GM18867 (cell line): Measurements from ENCODE around the gene SQOR.

ENCODE experiments used
- ATAC-seq: cut with Tn5 transposase; IDR thresholded peaks from one replicate; pipeline ENCODE4 v1.9.1; 2021; ENCODE audit warnings: mild to moderate bottlenecking, moderate library complexity; ENCODE audit not compliant: unreplicated experiment

SQOR gene

GRCh38 chr15:45657764-45658545 lies 23.1 kb downstream of the SQOR start:
- ATAC-seq = no peak

GRCh38 chr15:45660231-45660979 lies 25.6 kb downstream of the SQOR start:
- ATAC-seq = no peak

GRCh38 chr15:45662375-45662774 lies 27.5 kb downstream of the SQOR start:
- no peak for ATAC-seq

GRCh38 chr15:45664451-45664850 lies 29.6 kb downstream of the SQOR start:
- ATAC-seq = no peak

GRCh38 chr15:45665261-45665660 lies 30.4 kb downstream of the SQOR start:
- no peak for ATAC-seq

- ATAC-seq = no peak
These were observed 31.5 kb downstream of the SQOR start for GRCh38 chr15:45666119-45666875.

GRCh38 chr15:45667002-45667401 lies 32.2 kb downstream of the SQOR start:
- ATAC-seq = no peak

GRCh38 chr15:45668386-45668785 lies 33.6 kb downstream of the SQOR start:
- no peak for ATAC-seq

- ATAC-seq = no peak
These were observed 34.6 kb downstream of the SQOR start for GRCh38 chr15:45669422-45669821.

GRCh38 chr15:45670091-45670490 lies 35.3 kb downstream of the SQOR start:
- ATAC-seq = no peak

GRCh38 chr15:45670511-45670910 lies 35.7 kb downstream of the SQOR start:
- ATAC-seq = no peak

GRCh38 chr15:45674677-45675076 lies 39.8 kb downstream of the SQOR start:
- ATAC-seq = no peak

- no peak for ATAC-seq
These were observed 43.0 kb downstream of the SQOR start for GRCh38 chr15:45677797-45678196.

- ATAC-seq = no peak
These were observed 43.8 kb downstream of the SQOR start for GRCh38 chr15:45678459-45679178.

GRCh38 chr15:45684533-45684932 lies 49.7 kb downstream of the SQOR start:
- no peak for ATAC-seq

- no peak for ATAC-seq
These were observed 54.8 kb downstream of the SQOR start for GRCh38 chr15:45689616-45690015.

- no peak for ATAC-seq
These were observed 55.9 kb downstream of the SQOR start for GRCh38 chr15:45690581-45691260.

- no peak for ATAC-seq
These were observed 66.3 kb downstream of the SQOR start for GRCh38 chr15:45701108-45701507.

- no peak for ATAC-seq
These were observed 67.2 kb downstream of the SQOR start for GRCh38 chr15:45702041-45702440.

- no peak for ATAC-seq
These were observed 69.0 kb downstream of the SQOR start for GRCh38 chr15:45703670-45704328.
